ENCODE data around the gene ACP1.

DNA sequence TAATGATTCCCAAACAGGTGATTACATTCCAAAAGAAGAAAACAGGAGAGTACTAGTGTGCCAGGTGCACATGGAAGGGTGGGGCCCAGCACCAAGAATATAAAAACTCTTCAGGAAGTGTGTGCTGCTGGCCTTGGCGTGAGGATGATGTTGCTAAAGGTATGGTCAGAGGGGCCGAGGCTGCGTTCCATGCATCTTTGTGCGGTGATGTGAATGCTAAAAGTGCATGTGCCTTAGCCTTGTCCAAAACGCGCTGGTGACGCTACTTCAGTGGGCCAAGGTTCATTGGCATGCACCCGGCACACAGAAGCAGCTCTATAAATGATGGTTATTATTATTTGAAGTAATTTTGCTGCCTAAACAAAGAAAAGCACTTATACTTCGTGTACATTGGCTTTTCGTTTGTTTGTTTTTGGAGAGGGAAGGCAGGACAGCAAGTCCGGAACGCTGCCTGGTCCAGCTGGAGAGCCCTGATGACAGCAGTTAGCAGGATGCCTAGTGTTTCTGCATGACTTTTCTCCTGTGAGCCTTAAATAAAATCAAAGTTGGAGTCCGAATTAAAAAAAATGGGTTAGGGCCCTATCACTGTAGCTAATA is 20.2 kb downstream of the ACP1 start:
- TF ChIP-seq, protein P1, sequence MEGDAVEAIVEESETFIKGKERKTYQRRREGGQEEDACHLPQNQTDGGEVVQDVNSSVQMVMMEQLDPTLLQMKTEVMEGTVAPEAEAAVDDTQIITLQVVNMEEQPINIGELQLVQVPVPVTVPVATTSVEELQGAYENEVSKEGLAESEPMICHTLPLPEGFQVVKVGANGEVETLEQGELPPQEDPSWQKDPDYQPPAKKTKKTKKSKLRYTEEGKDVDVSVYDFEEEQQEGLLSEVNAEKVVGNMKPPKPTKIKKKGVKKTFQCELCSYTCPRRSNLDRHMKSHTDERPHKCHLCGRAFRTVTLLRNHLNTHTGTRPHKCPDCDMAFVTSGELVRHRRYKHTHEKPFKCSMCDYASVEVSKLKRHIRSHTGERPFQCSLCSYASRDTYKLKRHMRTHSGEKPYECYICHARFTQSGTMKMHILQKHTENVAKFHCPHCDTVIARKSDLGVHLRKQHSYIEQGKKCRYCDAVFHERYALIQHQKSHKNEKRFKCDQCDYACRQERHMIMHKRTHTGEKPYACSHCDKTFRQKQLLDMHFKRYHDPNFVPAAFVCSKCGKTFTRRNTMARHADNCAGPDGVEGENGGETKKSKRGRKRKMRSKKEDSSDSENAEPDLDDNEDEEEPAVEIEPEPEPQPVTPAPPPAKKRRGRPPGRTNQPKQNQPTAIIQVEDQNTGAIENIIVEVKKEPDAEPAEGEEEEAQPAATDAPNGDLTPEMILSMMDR (IDR thresholded peaks at IDR 0.05), result no peak
- no peak for TF ChIP-seq POLR2A (IDR thresholded peaks at IDR 0.05)

All from body of pancreas (tissue), 4 donors.